Measurements from ENCODE around the gene NTSR1.

Gene NTSR1

DNA sequence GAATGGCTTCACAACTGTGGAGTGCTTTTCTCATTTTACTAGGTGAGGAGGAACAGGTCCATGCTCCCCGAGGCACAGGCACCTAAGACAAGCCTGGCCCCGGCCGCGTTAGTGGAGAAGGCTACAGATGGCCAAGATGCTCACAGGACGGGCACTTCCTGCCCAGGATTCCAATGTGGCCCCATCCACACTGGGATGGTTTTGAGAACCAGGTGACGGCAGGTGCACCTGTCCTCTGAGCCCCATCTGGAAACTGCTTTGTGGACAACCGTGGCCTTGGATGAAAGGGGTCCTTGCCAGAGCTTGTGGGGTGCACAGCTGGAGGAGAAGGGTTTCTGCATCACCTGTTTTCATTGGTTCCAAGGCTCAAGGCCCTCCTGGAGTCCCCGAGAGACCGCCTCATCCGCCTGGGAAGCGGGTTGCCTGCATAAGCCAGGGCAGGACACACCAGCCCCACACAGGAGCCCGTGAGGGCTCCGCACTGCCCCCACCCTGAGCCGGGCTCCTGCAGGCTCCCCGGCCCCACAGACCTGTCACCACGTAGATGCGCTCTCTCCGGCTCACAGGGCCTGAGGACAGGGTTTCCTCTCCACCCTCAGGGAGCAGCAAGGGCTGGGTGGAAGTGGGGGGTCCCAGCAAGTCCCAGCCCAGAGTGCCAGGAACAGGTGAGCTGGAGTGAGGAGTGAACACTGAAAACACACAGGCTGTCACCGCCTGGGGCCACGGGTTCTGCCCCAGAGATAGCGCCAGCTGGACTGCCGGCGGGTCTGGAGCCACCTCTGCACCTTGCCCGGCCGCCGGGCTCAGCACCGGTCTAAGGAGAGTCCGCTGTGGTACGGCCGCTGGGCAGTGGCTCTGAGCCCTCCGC lies 18.3 kb downstream of the NTSR1 start:
- no peak for DNase-seq (ENCODE audit: low spot score)

DNA sequence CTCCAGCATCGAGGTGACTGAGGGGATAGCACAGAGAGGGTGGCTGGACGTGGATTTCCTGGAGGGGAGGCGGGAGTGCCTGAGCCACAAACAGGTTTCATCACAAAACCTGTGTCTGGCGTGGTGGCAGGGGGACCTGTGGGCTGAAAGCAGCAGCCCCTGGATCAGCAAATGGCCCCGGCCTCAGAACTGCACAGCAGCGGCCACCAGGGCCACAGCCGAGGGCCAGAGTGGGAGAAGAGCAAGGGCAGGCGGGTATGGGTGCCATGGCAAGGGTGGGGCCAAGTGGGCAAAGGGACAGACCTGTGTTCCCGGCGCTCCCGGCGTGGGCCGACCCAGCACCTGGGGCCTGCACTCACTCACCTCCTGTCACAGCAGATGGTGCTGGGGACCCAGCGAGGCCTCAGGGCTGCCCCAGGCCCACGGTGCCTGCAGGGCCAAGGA lies 19.0 kb downstream of the NTSR1 start:
- DNase-seq (ENCODE audit: low spot score) = no peak

DNA sequence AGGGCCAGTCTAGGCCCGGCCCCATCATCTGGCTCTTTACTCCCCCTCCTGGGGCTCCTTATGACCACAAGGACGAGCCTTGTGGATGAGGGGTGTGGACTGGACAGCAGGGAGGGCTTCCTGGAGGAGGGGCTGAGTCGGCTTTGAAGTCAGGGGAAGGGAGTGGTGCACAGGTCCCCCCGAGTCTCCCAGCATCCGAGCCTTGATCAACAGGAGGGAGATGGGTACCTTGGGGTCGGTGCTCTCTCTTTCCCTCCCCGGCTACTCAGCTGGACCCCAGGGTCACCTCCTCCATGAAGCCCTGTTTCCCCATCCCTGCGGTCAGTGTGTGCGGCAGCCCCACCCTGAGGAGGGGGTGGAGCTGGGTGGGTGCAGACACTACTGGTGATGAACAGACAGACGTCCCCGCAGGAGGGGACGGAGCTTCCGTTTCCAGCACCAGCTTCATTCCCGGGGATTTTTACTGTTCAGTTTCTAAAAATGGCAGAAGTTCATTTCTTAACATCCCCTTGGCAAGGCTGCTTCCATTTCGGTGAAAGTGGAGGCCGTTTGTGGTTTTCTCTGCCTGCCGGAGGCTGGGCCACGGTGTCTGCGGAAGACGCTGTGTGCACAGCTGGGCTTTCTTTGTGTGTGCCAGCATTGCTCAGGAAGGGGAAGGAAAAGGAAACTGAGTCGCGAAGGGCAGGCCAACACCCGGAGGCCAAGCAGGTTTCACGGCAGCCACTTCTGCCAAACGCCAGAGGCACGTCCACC lies 19.6 kb downstream of the NTSR1 start:
- DNase-seq (ENCODE audit: low spot score) = no peak

DNA sequence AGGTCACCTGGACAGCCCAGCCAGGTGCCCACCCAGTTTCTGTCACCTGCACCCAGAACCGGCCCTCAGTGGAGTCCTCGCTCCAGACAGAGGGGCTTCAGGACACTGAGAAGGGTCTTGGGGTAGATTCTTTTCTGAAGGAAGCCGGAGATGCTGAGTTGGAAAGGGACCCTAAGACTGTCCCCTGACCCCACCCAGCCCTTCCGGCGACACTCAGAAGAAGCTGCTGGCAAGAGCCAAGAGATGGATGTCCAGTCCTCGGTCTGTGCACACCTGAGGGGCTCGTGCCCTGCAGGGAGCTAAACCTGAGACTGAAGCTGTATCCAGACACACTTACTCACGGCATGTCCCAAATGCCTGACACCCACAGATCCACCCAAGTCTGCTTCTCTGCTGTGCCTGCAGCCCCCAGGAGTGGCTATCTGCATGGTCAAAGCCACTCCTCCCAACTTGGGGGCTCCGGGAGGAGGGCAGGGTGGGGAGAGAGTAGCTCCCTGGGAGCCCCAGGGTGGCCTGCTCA lies 20.2 kb downstream of the NTSR1 start:
- no peak for DNase-seq (ENCODE audit: low spot score)

DNA sequence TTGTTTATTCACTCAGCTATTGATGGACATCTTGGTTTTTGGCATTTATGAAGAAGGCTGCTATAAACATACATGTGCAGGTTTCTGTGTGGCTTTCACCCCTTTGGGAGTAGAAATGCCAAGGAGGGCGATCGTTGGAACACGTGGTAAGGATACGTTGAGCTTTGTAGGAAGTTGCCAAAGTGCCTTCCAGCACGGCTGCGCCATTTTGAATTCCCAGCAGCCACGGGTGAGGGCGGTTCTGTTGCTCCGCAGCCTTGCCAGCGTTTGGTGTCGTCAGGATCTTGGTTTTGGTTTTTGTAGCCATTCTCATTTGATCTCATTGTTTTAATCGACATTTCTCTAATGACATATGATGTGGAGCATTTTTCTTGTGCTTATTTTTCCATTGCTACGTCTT lies 21.8 kb downstream of the NTSR1 start:
- DNase-seq (ENCODE audit: low spot score) = no peak

DNA sequence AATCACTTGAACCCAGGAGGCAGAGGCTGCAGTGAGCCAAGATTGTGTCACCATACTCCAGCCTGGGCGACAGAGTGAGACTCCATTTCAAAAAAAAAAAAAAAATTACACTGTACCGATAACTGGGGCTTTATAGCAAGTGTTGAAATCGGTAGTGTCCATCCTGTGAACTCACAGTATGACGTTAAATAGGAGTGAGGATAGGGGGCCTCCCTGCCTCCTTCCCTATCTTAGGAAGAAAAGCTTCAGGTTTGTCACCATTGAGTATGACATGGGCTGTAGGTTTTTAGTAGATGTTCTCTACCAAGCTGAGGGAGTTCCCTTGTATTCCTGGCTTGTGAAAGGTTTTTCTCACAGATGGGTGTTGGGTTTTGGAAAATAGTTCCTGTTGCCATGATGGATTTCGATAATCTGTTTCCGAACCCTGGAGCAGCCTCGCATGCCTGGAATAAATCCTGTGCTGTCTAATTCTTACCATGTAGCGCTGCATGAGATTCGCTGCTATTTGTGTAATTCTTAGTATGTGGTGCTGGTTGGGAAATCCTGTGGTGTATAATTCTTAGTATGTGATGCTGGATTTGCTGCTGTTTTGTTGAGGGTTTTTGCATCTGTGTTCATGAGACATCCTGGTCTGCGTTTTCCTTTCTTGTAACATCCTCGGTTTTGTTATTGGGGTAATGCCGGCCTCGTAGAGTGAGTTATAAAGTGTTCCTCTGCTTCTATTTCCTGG lies 23.6 kb downstream of the NTSR1 start:
- no peak for DNase-seq (ENCODE audit: low spot score)

DNA sequence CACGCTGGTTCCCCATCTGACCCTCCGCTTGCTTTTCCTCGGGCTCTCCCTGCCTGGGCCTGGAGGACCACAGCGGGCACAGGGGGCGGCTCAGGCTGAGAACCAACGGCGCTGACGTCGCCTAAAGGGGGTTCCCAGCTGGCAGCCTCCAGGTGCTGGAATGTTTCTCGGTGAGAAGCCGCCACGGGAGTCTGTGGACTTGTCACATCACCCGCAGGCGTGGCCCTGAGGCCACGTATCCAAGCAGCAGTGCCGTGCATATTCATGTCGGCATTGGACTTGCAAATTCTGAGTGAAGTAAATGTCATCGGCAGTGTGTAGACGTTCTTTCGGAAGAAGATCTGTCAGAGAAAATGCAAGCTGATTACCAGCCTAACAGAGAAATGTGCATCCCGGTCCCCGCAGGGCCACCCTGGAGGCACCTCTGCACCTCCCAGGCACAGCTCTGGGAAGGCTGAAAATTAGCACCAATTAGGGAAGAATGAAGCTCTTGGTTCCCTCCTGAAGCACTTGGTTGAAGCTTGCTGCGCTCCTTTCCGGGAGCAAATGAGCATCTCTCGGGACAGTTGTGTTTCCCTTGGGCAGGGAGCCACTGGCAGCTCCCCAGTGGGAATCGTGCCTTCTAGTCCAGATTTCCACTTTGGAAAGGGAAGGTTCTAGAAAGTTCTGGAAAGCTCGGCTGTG lies 24.3 kb downstream of the NTSR1 start:
- no peak for DNase-seq (ENCODE audit: low spot score)

DNA sequence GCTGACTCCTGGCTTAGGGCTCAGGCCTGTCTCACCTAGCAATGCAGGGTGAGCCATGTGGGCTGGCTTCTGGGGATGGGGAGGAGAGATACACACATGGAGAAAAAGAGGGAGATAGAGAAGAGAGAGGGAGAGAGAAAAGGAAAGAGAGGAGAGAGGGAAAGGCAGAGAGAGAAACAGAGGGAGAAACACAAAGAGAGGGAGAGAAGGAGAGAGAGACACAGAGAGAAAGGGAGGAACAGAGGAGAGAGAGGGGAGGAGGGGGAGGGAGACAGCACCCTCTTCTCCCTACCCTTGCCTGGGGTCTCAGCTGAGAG lies 24.8 kb downstream of the NTSR1 start:
- no peak for DNase-seq (ENCODE audit: low spot score)

DNA sequence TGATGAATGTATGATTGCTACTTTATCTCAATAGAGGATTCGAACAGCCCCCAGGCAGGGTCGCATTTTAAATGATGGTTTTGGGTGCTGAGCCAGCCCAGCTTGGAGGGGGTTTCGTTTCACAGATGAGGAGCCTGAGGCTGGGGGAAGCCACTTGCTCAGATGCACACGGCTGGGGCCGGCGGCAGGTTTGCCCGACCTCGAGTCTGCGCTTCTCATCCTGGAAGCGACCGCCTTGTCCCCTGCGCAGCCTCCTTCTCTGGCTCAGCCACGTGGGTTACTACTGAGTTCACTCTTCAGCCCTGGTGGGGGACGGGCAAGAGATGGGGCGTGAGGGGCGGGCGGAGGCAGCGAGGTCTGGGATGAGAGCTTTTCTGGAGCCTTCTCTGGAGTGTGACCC lies 25.3 kb downstream of the NTSR1 start:
- no peak for DNase-seq (ENCODE audit: low spot score)

DNA sequence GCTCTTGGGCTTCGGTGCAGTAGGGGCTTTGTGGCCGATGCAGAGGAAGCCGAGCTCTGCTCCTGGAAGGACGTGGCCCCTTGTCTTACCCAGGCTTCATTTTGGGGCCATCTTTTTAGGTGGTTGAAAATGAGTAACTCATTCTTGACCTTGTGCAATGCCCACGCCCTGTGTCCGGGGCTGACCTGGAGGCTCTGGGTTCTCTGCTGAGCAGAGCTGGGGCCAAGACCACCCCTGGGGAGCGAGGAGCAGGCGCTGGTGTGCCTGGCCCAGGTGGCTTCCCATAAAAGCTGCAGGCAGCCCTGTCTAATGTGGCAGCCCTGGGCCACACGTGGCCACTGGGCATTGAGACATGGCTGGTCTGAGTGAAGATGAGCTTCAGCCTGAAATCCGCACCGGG lies 25.7 kb downstream of the NTSR1 start:
- DNase-seq (ENCODE audit: low spot score) = no peak

DNA sequence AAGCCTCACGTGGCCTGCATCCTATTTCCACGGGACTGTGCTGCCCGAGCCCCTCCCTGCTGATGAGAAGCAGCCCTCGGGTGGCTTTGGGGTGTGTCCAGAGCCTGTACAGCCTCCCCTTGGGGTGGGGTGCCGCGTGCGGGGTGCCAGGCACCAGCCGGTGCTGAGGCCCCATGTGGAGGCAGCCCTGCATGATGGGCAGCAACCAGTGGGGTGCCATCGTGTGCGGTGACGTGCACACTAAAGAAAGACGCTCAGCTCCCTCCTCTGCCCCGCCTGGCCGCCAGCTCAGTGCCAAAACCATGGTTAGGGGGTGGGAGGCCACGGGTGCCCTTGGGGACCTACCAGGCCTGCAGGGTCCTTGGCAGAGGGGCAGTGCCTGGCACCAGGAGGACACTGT lies 26.2 kb downstream of the NTSR1 start:
- DNase-seq (ENCODE audit: low spot score) = no peak

DNA sequence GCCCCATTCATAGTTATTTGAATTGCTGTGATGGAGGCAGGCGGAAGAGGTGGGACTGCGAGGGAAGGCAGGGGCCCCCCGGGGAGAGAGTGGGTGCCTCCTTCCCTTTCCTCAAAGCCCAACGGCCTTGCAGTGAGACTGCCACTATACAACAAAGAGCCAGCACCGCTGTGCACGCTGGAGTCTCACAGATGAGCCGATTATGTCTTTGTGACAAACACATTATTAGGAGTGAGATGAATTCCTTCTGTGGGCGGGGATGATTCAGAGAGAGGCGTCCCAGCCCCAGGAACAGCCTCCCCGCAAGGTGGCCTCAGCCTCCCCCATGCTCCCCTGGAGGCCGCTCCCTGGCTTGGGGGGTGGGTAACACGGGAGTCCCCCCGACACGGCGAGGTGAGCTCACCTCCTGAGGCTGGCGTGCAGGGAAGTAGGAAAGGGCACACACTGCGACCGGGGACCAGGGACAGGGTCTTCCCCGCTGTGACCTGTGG lies 26.7 kb downstream of the NTSR1 start:
- no peak for DNase-seq (ENCODE audit: low spot score)

DNA sequence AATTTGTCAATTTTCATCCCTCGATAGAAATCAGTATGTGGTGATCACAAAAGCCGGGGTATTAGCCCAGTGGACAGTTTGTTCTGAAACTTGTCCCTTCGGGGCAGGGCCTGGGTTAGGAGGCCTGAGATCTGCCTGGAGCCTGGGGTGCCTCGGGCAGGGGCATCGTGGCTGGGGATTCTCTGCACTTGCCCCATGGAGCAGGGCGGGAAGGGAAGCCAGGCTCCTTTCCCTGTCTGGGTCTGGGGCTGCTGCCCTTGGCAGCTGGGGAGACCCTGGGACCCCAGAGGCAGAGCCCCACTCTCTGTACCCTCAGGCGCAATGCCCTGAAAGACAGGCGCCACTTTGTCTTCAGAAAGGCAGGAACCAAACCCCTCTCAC lies 27.4 kb downstream of the NTSR1 start:
- no peak for DNase-seq (ENCODE audit: low spot score)

DNA sequence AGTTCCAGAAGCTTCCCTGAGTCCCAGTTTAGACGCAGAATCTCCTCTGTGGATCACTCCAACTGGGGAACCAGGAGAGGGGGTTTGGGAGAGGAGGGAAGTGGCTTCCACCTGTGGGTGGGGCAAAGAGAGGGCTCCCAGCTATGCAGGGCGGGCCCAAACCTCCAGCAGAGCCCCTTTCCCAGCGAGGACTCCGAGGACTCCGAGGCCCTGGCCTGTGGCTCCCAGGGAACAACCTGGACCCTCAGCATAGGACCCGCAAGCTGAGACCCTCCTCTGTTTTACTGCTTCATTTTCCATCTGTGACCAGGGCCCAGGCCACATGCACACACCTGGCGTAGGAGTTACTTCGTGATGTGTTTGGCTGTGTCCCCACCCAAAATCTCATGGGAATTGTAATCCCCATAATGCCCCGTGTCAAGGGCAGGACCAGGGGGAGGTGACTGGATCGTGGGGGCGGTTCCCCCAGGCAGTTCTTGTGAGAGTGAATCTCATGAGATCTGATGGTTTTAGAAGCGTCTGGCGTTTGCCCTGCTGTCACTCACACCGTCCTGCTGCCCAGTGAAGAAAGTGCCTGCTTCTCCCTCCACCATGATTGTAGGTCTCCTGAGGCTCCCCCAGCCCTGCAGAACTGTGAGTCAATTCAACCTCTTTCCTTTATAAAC lies 27.9 kb downstream of the NTSR1 start:
- DNase-seq (ENCODE audit: low spot score) = no peak

DNA sequence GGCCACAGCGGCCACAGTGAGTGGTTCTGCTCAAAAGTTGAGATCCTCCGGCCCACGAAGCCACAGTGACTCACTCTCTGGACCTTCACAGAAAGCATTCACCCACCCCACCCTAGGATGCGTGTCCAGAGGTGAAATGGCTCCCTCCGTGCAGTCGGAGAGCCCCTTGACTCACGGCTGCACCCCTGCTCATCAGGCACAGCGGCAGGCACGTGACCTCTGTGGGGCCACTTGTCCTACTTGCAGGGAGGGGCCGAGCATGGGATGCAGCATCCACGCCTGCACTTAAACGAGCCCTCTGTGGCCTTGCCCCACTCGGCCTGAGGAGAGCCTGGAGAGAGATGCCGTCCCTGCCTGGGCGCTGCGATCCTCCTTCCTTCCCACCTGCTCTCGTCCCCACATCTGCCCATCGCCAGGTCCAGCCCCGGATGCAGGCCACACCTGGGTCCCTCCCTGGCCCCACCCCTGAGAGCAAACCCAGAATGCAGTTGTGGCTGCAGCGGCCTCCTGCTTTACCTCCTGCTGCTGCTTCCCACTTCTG lies 28.7 kb downstream of the NTSR1 start:
- no peak for DNase-seq (ENCODE audit: low spot score)

DNA sequence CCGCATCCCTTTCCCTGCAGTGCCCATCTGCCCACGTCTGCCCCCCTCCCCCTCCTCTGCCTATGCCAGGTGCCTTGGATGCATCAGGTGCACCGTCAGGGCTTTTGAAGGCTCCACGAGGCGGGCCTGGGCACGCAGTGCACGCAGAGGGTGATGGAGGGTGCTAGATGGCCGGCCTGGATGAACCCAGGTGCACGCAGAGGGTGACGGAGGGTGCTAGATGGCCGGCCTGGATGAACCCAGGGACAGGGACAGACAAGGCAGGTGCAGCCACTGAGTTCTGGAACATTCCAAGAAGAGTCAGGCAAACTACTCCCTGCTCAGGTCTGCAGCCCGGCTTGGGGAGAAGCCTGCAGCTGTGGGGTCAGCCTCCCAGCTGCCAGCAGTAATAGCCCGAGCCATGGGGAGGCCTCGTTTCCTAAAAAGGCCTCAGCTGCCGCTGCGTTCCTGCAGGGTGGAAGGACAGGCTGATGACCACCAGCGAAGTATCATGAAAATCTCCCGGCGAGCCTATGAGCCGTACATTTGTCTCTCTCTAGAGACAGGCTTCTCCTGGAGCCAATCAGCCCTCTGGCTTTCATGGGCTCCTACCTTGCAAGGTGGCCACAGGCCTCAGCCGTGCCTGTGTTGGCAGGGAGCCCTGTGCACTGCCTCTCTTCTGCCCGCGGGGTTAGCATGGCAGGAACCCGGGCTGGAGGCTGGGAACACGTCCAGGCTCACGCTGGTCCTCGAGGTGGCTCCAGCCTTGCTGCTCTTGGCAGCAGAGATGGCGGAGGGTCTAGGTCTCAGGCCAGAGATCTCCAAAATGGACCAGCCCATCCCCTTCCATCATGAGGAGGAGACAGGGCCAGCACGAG lies 29.6 kb downstream of the NTSR1 start:
- no peak for DNase-seq (ENCODE audit: low spot score)

DNA sequence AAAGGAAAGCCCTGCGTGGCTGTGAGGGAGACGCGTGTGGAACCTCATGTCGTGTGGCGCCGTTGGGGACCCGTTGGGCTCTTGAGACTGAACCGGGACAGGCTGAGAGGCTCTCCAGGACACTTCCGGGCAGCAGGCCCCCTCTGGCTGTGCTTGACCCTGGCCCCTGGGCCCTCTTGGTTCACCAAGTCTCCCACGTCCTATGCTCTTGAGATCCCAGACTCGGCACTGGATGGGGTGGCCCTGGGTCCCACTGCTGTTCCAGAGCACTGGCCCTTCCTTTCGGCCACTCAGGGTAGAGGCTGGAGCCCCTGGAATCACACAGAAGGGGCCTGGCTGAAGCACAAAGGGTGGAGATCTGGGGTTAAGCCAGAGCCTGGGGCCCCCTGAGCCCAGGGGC lies 30.4 kb downstream of the NTSR1 start:
- no peak for DNase-seq (ENCODE audit: low spot score)

DNA sequence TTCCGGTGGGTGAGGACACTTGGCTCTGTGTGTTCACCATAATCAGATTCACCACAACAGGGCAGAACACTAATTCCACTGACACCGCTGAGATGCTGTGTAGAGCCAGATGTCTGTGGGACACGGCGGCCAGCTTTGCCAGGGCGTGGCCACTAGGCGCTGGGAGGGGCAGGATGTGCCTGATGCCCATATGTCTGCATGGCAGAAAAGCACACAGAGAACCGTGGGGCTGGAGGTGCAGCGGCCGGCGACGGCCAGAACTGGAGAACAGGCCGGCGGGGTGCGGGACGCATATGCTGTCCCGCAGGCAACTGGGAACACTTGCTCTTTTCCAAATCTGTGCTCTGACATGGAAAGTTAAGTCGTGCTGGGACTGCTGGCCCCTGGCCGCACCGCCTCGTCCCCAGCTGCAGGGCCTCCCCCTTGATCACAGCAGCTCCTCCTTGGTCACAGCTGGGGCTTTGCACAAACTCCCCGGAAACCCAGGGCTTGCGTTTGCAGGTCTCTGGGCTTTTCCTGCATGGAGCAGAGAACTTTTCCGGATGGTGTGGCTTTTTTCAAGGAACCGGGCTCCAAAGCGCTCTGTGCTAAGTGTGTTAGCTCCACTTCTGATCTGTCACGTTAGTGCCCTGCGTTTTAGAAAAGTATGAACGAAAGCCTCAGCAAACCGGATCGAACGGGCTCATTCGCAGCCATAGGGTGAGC lies 31.1 kb downstream of the NTSR1 start:
- DNase-seq (ENCODE audit: low spot score) = no peak

All from iPS-NIHi11 (cell line).